Bronchial epithelial cell (primary cell): Measurements from ENCODE around the gene RNF103. TPM values are rescaled to one million over a fixed set of nuclear protein-coding genes. Genes with fewer than 3 reads are reported as not detected.

Experiments
- DNase-seq: peaks from one replicate; pipeline ENCODE4 v3.0.0-alpha.2; 2010; ENCODE audit warnings: low read depth
- FAIRE-seq: peaks from 2 replicates; lab custom pipeline; 2011; peaks lifted over from hg19 to GRCh38; lab: Jason Lieb, UNC
- H3K27me3 ChIP-seq: 2 replicates; pipeline ENCODE4 v1.5.1; 2011; ENCODE audit warnings: low read length; ENCODE audit not compliant: control insufficient read depth, insufficient read depth
- H3K36me3 ChIP-seq: 2 replicates; pipeline ENCODE4 v1.5.1; 2011; ENCODE audit warnings: low read length; ENCODE audit not compliant: control insufficient read depth, insufficient read depth
- H3K4me3 ChIP-seq: 2 replicates; pipeline ENCODE4 v1.5.1; 2011; ENCODE audit warnings: mild to moderate bottlenecking, low read depth, low read length, control low read depth
- total RNA-seq: library from RNA; depleted of rRNA; stranded (reverse); fragments of >200 nt; gene quantifications from 2 replicates; pipeline ENCODE4 v1.2.1, GENCODE V29; 2014
- TF ChIP-seq, protein P1 (sequence below): IDR thresholded peaks from 2 replicates; pipeline ENCODE4 v1.5.1; 2011; ENCODE audit warnings: mild to moderate bottlenecking, moderate library complexity, low read length, control low read depth, inconsistent platforms; ENCODE audit not compliant: insufficient read depth, severe bottlenecking

Gene RNF103
- total RNA-seq, 1 donor from 2014 or later: 18.2 TPM

GRCh38 chr2:86562922-86563649, 60.6 kb downstream of the RNF103 start, which contains the start of gene CHMP3:
Gene CHMP3 (minus strand): TSS chr2:86563443. CDS start chr2:86563348, 95 bp downstream.
- Histone ChIP-seq H3K36me3 (no peaks in the 10 kb centered on the region), H3K4me3 (peak within 1 kb of the TSS; percentile 91), H3K27me3 (no peaks in the 10 kb centered on the region)
- FAIRE-seq (no peak), DNase-seq (peak; percentile 92)
- TF ChIP-seq, protein P1, sequence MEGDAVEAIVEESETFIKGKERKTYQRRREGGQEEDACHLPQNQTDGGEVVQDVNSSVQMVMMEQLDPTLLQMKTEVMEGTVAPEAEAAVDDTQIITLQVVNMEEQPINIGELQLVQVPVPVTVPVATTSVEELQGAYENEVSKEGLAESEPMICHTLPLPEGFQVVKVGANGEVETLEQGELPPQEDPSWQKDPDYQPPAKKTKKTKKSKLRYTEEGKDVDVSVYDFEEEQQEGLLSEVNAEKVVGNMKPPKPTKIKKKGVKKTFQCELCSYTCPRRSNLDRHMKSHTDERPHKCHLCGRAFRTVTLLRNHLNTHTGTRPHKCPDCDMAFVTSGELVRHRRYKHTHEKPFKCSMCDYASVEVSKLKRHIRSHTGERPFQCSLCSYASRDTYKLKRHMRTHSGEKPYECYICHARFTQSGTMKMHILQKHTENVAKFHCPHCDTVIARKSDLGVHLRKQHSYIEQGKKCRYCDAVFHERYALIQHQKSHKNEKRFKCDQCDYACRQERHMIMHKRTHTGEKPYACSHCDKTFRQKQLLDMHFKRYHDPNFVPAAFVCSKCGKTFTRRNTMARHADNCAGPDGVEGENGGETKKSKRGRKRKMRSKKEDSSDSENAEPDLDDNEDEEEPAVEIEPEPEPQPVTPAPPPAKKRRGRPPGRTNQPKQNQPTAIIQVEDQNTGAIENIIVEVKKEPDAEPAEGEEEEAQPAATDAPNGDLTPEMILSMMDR: no peak

DNA sequence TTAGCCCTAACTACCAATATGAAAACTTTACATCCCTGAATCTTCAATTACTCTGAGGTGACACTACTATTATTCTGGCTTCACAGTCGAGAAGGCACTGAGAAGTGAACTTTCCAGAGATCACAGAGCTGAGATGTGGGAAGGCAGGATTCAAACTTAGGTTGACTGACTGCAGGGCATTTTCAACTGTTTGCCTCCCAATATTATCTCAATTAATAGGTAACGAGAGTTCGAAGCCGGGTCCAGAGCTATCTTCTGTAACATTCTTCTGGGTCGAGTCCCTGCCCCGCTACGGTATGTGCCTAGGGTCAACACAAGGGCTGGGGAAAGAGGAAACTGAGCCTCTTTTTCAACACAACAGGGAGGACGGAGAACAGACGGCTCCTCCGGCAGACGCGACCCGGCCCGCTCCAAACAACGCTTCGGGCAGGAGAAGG, 61.2 kb downstream of the RNF103 start:
- TF ChIP-seq, protein P1: no peak
- Histone ChIP-seq H3K36me3 (no peaks in the 10 kb centered on the region), H3K27me3 (no peaks in the 10 kb centered on the region), H3K4me3 (peak overlapping the region; percentile 91)
- FAIRE-seq: no peak
- DNase-seq: no peak

GRCh38 chr2:86557836-86558235, 65.8 kb downstream of the RNF103 start:
- TF ChIP-seq, protein P1: no peak
- Histone ChIP-seq H3K4me3 (no peak overlapping the region), H3K36me3 (peaks cover 2% of the 10 kb centered on the region), H3K27me3 (no peaks in the 10 kb centered on the region)
- FAIRE-seq: no peak
- no peak for DNase-seq

DNA sequence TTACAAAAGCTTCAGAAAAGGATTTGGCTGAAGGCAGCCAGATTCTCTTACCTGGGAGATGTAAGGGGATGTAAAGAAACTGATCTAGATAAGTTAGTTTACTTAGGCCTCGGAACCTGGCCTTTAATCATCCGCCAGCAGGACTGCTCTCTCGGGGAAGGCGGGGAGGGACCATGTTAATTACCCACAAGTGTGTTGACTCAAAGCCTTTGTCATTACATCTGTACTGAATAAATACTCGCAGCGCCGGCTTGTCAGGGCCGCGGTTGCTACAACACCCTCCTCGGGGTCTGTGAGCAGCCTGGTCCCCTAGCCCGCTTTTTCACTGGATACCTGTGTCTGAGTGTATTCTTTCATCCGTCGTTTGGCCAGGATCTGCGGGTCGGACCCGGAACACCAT, 67.2 kb downstream of the RNF103 start:
- Histone ChIP-seq H3K27me3 (no peaks in the 10 kb centered on the region), H3K4me3 (no peak overlapping the region), H3K36me3 (peaks cover 2% of the 10 kb centered on the region)
- TF ChIP-seq, protein P1: no peak
- DNase-seq (peak; percentile 21), FAIRE-seq (no peak)

Other genes with a start within 250 kb of the RNF103 start
- gene KDM3A, start 182.5 kb downstream of the RNF103 start, total RNA-seq: 27.4 and 47.5 TPM in 2 replicates
- 60.6 and 87.6 TPM in 2 replicates for gene CHMP3, start 60.4 kb downstream of the RNF103 start, total RNA-seq
- gene RMND5A, start 96.4 kb upstream of the RNF103 start, total RNA-seq: 48.5 and 53.7 TPM in 2 replicates
- under 0.01 TPM in 2 replicates for gene CD8A, start 167.0 kb upstream of the RNF103 start, total RNA-seq
- gene CD8B, start 238.0 kb upstream of the RNF103 start, total RNA-seq: not detected in 2 replicates